ENCODE results near the gene NEIL1. TPM values are rescaled to one million over a fixed set of nuclear protein-coding genes. Genes with fewer than 3 reads are reported as not detected.
A peak's percentile ranks its signal among the peaks of the same experiment; 100 is the strongest.
"Not testable (repeated sequence)": the region's sequence is repeated elsewhere in the genome, so short reads cannot be mapped to it uniquely, and the experiment has no call there.

NEIL1 gene
- total RNA-seq, 1 experiment from 2014 or later: 41.4 TPM

DNA sequence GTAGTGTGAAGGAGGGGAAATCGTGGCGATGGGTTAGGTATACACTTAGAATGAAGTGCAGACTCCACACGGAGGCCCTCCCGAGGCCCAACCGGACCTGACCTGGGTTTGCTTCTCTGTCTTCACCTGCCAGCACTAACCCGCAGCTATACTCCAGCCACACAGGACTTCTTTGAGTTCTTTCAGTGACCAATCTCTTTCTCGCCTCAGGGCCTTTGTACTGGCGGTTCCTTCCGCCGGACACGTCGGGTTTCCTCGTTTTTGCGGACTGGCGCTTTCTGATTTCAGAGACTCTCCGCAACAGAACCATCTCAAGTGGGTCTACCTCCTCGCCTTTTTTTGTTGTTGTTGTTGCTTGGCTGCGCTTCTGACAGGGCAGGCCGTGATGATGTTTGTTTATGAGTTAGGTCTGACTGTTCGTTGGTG, at the start of gene NEIL1 (continued):
- no peak for TF ChIP-seq ELF1 (IDR thresholded peaks at IDR 0.05; ENCODE audit: borderline replicate concordance, low read depth)
- TF ChIP-seq FOSL1 (IDR thresholded peaks at IDR 0.05; ENCODE audit: low read depth): no peak
- no peak for TF ChIP-seq SIN3A (IDR thresholded peaks at IDR 0.05; ENCODE audit: low read depth)
- no peak for TF ChIP-seq YY1 (IDR thresholded peaks at IDR 0.05; ENCODE audit: extremely low read depth, insufficient replicate concordance, low read depth, low read length)

DNA sequence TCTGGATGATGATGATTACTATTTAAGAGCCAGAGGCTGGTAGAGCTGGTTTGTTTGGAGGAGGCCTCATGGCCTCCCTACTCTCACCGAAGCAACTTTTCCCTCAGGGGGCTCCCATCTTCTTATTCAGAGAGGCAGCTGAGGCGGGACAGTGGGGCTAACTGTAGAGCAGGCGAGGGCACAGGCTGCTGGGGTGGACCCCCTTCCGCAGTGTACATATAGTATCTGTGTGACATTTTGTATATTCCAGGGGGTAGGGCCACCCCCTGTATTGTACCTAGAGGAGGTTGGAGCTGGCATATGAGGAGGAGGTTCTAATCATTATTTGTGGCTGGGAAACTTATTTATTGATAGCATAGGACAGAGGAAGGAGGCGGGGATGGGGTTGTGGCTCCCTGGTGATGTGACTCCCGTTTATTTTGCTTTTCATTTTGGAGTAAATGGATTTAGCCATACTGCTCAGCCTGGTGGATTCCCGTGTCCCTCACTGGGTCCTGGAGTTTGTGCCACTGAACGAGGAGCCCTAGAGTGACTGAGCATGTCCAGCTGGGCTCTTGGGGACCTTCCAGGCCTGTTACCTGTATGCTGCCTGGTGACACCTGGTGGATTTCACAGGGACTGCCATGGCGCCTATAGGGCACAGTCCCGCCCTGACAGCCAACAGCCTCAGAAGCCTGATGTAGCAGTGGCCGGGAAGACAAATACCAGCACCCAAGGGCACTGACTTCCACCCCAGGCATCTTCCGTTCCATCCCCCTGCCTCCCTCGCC, 48.1 kb upstream of the NEIL1 start:
- BruUV-seq (replicated peaks); H3K9ac ChIP-seq (ENCODE audit: low read length); H3K36me3 ChIP-seq (ENCODE audit: control insufficient read depth in 1 of 2, insufficient read depth in 2 of 2, low read length in 2 of 2); H2AFZ ChIP-seq (ENCODE audit: low read depth, low read length, poor library complexity, severe bottlenecking); H3K9me2 ChIP-seq (ENCODE audit: insufficient read depth); H3K27me3 ChIP-seq (ENCODE audit: insufficient read depth, low read length); H3K79me2 ChIP-seq (ENCODE audit: insufficient read depth, low read length); H3K27ac ChIP-seq (ENCODE audit: low read depth, low read length); RAD21 ChIA-PET (ENCODE audit: low non-redundant PET in 1 of 2, low total read pairs in 2 of 2, uncharacterized antibody in 2 of 2, unreplicated experiment in 2 of 2); intact Hi-C loops (cut with micrococcal nuclease); H3K4me1 ChIP-seq (ENCODE audit: control insufficient read depth in 1 of 2, insufficient read depth in 2 of 2, low read length in 2 of 2); H4K20me1 ChIP-seq (ENCODE audit: insufficient read depth); POLR2A ChIA-PET; H3K4me3 ChIP-seq (replicated peaks in 1 of 2; ENCODE audit: low read depth in 1 of 2, low read length in 2 of 2); H3K9me3 ChIP-seq (ENCODE audit: control insufficient read depth in 1 of 2, insufficient read depth in 1 of 2, low read depth in 1 of 2, low read length in 2 of 2); DNase-seq (ENCODE audit: low read depth, low spot score): not testable (repeated sequence)
- H3K4me2 ChIP-seq (ENCODE audit: low read length): peak overlapping the region; percentile 35; the same call in 1 of the 2 replicates
- peak; percentile 98 for ATAC-seq
- CTCF ChIA-PET: interaction anchor here (1.5 kb wide), 1 partner anchor 304 kb away, joined by 3 read pairs; no protein-coding TSS in a partner anchor

DNA sequence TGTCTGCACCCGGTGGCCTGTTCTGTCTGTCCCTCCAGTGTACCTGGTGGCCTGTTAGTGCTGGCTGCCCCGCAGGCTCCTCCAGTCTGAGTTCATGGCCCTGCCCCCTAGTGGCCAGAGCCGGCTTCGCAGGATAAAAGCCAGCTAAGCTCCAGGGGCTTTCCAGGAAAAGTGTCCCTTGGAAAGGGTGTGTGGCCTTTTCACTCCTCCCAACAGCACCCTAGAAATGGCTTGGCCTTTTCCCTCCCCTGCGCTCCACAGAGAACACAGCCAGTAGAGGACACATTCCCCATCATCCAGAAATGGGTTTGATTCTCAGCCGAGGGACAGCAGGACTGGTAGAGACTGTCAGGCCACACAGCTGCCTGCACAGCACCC, 47.5 kb upstream of the NEIL1 start:
- H2AFZ ChIP-seq (ENCODE audit: low read depth, low read length, poor library complexity, severe bottlenecking); H3K9me3 ChIP-seq (ENCODE audit: control insufficient read depth in 1 of 2, insufficient read depth in 1 of 2, low read depth in 1 of 2, low read length in 2 of 2); RAD21 ChIA-PET (ENCODE audit: low non-redundant PET in 1 of 2, low total read pairs in 2 of 2, uncharacterized antibody in 2 of 2, unreplicated experiment in 2 of 2); H3K4me1 ChIP-seq (ENCODE audit: control insufficient read depth in 1 of 2, insufficient read depth in 2 of 2, low read length in 2 of 2); H3K9ac ChIP-seq (ENCODE audit: low read length); H3K4me3 ChIP-seq (replicated peaks in 1 of 2; ENCODE audit: low read depth in 1 of 2, low read length in 2 of 2); POLR2A ChIA-PET; H3K27me3 ChIP-seq (ENCODE audit: insufficient read depth, low read length); H3K27ac ChIP-seq (ENCODE audit: low read depth, low read length); BruUV-seq (replicated peaks); H3K79me2 ChIP-seq (ENCODE audit: insufficient read depth, low read length); H3K36me3 ChIP-seq (ENCODE audit: control insufficient read depth in 1 of 2, insufficient read depth in 2 of 2, low read length in 2 of 2); H4K20me1 ChIP-seq (ENCODE audit: insufficient read depth); DNase-seq (ENCODE audit: low read depth, low spot score); intact Hi-C loops (cut with micrococcal nuclease); H3K9me2 ChIP-seq (ENCODE audit: insufficient read depth): not testable (repeated sequence)
- TF ChIP-seq, protein P1, sequence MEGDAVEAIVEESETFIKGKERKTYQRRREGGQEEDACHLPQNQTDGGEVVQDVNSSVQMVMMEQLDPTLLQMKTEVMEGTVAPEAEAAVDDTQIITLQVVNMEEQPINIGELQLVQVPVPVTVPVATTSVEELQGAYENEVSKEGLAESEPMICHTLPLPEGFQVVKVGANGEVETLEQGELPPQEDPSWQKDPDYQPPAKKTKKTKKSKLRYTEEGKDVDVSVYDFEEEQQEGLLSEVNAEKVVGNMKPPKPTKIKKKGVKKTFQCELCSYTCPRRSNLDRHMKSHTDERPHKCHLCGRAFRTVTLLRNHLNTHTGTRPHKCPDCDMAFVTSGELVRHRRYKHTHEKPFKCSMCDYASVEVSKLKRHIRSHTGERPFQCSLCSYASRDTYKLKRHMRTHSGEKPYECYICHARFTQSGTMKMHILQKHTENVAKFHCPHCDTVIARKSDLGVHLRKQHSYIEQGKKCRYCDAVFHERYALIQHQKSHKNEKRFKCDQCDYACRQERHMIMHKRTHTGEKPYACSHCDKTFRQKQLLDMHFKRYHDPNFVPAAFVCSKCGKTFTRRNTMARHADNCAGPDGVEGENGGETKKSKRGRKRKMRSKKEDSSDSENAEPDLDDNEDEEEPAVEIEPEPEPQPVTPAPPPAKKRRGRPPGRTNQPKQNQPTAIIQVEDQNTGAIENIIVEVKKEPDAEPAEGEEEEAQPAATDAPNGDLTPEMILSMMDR (IDR thresholded peaks at IDR 0.05 in 2 of 3, conservative IDR thresholded peaks at IDR 0.05 in 1 of 3; ENCODE audit: borderline replicate concordance in 1 of 3, insufficient read depth in 1 of 3, low read depth in 2 of 3, low read length in 2 of 3): peak; percentile 35 to 80 (median 45)
- peak; percentile 96 for ATAC-seq
- peak overlapping the region; percentile 35; the same call in 1 of the 2 replicates for H3K4me2 ChIP-seq (ENCODE audit: low read length)
- CTCF ChIA-PET: interaction anchor here (1.5 kb wide), 1 partner anchor 304 kb away, joined by 3 read pairs; no protein-coding TSS in a partner anchor

DNA sequence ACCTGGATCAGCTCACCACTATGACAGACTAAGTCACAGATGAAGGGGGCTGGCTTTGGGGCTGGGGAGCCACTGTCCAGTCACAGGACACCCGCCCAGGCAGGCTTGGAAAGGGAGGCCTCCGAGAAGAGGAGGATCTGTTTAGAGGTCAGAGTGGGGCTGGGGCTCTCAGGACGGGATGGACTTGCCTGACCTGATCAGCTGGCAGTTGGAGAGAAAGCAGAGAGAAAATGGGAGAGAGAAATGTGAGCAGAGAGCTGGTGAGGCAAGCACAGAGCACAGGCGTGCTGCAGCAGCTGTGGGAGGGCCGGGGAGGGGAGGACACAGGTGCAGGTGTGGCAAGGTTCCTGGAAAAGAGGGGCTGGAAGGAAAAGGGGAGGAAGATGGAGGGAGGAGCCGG, 46.8 kb upstream of the NEIL1 start:
- DNase-seq (ENCODE audit: low read depth, low spot score): not testable (repeated sequence)

More for the DNA sequence above, 46.8 kb upstream of the NEIL1 start:
- H3K4me1 ChIP-seq (ENCODE audit: control insufficient read depth in 1 of 2, insufficient read depth in 2 of 2, low read length in 2 of 2); H2AFZ ChIP-seq (ENCODE audit: low read depth, low read length, poor library complexity, severe bottlenecking); H3K9me3 ChIP-seq (ENCODE audit: control insufficient read depth in 1 of 2, insufficient read depth in 1 of 2, low read depth in 1 of 2, low read length in 2 of 2); H3K9me2 ChIP-seq (ENCODE audit: insufficient read depth); H3K79me2 ChIP-seq (ENCODE audit: insufficient read depth, low read length); H3K4me3 ChIP-seq (replicated peaks in 1 of 2; ENCODE audit: low read depth in 1 of 2, low read length in 2 of 2); H3K27ac ChIP-seq (ENCODE audit: low read depth, low read length); intact Hi-C loops (cut with micrococcal nuclease); H3K9ac ChIP-seq (ENCODE audit: low read length); ATAC-seq; H3K4me2 ChIP-seq (ENCODE audit: low read length); RAD21 ChIA-PET (ENCODE audit: low non-redundant PET in 1 of 2, low total read pairs in 2 of 2, uncharacterized antibody in 2 of 2, unreplicated experiment in 2 of 2); H3K36me3 ChIP-seq (ENCODE audit: control insufficient read depth in 1 of 2, insufficient read depth in 2 of 2, low read length in 2 of 2); BruUV-seq (replicated peaks); POLR2A ChIA-PET; H3K27me3 ChIP-seq (ENCODE audit: insufficient read depth, low read length); H4K20me1 ChIP-seq (ENCODE audit: insufficient read depth): not testable (repeated sequence)
- CTCF ChIA-PET: interaction anchor here (1.0 to 1.5 kb wide), 2 partner anchors 305 to 1235 kb away, joined by 3 to 5 read pairs; no protein-coding TSS in a partner anchor
